ENCODE data around the gene APOC3.

APOC3 gene

GRCh38 chr11:116861539-116861938, 31.8 kb downstream of the APOC3 start:
- 87 to 100% methylated on average over 1 of the region's 1 CpG for WGBS, 2 experiments
- H3K36me3 ChIP-seq (ENCODE audit: control insufficient read depth, insufficient read depth, low read length), result peaks cover 40% of the 10 kb centered on the region
- H3K4me3 ChIP-seq (ENCODE audit: insufficient read depth, low read depth, low read length), result no peak overlapping the region
- no peaks in the 10 kb centered on the region for H3K4me1 ChIP-seq (ENCODE audit: control insufficient read depth, insufficient read depth, low read length)
- no peak overlapping the region for H3K27ac ChIP-seq (ENCODE audit: insufficient read depth, low read depth, low read length, poor library complexity, severe bottlenecking)
- no peaks in the 10 kb centered on the region for H3K9me3 ChIP-seq (ENCODE audit: control insufficient read depth, low read length)
- no peaks in the 10 kb centered on the region for H3K27me3 ChIP-seq (ENCODE audit: control insufficient read depth, insufficient read depth, low read length, poor library complexity, severe bottlenecking)

DNA sequence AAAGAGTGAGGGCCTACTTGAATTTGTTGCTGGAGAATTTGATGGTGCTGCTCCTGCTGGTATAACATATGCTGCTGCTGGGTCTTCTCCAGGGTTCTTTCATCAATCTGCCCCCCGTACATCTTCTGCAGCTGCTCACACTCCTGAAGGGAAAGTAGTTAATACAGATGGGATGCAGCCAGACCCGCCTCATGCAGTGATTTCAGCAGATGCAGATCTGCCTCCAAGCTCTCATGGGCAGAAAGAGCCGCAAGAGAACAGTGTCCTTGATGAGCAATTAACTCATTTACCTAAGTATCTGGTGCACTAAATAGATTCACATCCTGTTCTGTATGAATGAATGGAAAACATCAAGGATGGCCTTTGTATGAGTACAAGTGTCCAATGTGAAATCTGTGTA, 32.5 kb downstream of the APOC3 start:
- Histone ChIP-seq H3K4me3 (ENCODE audit: insufficient read depth, low read depth, low read length) (no peak overlapping the region), H3K27me3 (ENCODE audit: control insufficient read depth, insufficient read depth, low read length, poor library complexity, severe bottlenecking) (no peaks in the 10 kb centered on the region), H3K4me1 (ENCODE audit: control insufficient read depth, insufficient read depth, low read length) (no peaks in the 10 kb centered on the region), H3K9me3 (ENCODE audit: control insufficient read depth, low read length) (no peaks in the 10 kb centered on the region), H3K27ac (ENCODE audit: insufficient read depth, low read depth, low read length, poor library complexity, severe bottlenecking) (no peak overlapping the region), H3K36me3 (ENCODE audit: control insufficient read depth, insufficient read depth, low read length) (peaks cover 43% of the 10 kb centered on the region)
- 95 to 100% methylated on average over 3 of the region's 3 CpGs for WGBS, 2 experiments

DNA sequence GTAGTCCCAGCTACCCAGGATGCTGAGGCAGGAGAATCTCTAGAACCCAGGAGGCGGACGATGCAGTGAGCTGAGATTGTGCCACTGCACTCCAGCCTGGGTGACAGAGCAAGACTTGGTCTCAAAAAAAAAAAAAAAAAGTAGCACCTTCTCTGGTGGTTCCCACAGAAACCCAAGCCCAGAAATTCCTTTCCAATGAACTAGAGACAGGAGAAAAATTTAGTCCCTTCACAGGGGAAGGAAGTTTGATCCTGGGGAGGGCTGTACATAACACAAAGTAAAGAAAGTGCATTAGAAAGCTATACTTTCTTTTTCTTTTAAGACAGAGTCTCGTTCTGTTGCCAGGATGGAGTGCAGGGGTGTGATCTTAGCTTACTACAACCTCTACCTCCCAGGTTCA, 33.2 kb downstream of the APOC3 start:
- H3K27me3 ChIP-seq (ENCODE audit: control insufficient read depth, insufficient read depth, low read length, poor library complexity, severe bottlenecking), result no peaks in the 10 kb centered on the region
- WGBS, 2 experiments, result 93 to 97% methylated on average over 3 of the region's 3 CpGs
- H3K27ac ChIP-seq (ENCODE audit: insufficient read depth, low read depth, low read length, poor library complexity, severe bottlenecking), result no peak overlapping the region
- peaks cover 46% of the 10 kb centered on the region for H3K36me3 ChIP-seq (ENCODE audit: control insufficient read depth, insufficient read depth, low read length)
- H3K9me3 ChIP-seq (ENCODE audit: control insufficient read depth, low read length), result no peaks in the 10 kb centered on the region
- no peak overlapping the region for H3K4me3 ChIP-seq (ENCODE audit: insufficient read depth, low read depth, low read length)
- H3K4me1 ChIP-seq (ENCODE audit: control insufficient read depth, insufficient read depth, low read length), result no peaks in the 10 kb centered on the region

DNA sequence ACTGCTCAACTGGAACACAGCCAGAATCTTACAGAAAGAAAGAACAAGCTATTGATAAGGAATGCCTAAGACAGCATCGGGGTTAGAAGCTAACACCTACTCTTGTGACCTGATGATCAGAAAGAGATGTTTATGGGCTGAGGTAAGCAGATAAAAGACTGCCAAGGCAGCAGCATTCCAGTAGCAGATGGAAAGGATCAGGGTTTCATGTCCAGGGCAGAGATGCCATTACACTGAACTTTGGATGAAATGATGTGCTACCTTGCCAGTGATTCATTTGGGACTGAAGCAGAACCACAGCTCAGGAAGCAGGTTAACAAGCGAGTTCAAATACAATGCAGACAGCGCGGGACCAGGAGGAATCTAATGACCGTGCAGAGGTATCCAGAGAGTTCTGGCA, 34.8 kb downstream of the APOC3 start:
- Histone ChIP-seq H3K4me3 (ENCODE audit: insufficient read depth, low read depth, low read length) (no peak overlapping the region), H3K9me3 (ENCODE audit: control insufficient read depth, low read length) (no peaks in the 10 kb centered on the region), H3K36me3 (ENCODE audit: control insufficient read depth, insufficient read depth, low read length) (peaks cover 38% of the 10 kb centered on the region), H3K27ac (ENCODE audit: insufficient read depth, low read depth, low read length, poor library complexity, severe bottlenecking) (no peak overlapping the region), H3K4me1 (ENCODE audit: control insufficient read depth, insufficient read depth, low read length) (no peaks in the 10 kb centered on the region), H3K27me3 (ENCODE audit: control insufficient read depth, insufficient read depth, low read length, poor library complexity, severe bottlenecking) (no peaks in the 10 kb centered on the region)
- WGBS, 2 experiments, result 96 to 97% methylated on average over 5 of the region's 5 CpGs

DNA sequence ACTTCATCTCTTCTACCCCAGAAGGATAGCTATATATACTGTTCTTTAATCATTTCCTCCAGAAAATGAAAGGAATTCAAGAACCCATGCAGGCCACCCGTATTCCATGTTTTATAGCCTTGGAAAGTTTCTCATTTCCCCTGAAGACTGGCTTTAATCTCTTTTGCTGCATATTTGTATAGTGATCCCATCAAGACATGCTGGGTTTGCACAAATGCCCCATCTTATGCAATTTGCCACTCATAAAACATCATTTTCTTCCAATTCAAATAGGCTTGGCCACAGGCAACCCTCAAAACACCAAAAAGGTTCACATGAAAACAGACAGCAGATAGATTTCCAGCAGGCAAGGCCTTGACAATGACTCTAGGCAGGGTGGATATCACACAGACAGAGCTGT, 36.0 kb downstream of the APOC3 start:
- WGBS, 2 experiments, result 97 to 100% methylated on average over 1 of the region's 1 CpG
- Histone ChIP-seq H3K27ac (ENCODE audit: insufficient read depth, low read depth, low read length, poor library complexity, severe bottlenecking) (no peak overlapping the region), H3K4me3 (ENCODE audit: insufficient read depth, low read depth, low read length) (no peak overlapping the region), H3K9me3 (ENCODE audit: control insufficient read depth, low read length) (no peaks in the 10 kb centered on the region), H3K27me3 (ENCODE audit: control insufficient read depth, insufficient read depth, low read length, poor library complexity, severe bottlenecking) (no peaks in the 10 kb centered on the region), H3K36me3 (ENCODE audit: control insufficient read depth, insufficient read depth, low read length) (peaks cover 38% of the 10 kb centered on the region), H3K4me1 (ENCODE audit: control insufficient read depth, insufficient read depth, low read length) (no peaks in the 10 kb centered on the region)

DNA sequence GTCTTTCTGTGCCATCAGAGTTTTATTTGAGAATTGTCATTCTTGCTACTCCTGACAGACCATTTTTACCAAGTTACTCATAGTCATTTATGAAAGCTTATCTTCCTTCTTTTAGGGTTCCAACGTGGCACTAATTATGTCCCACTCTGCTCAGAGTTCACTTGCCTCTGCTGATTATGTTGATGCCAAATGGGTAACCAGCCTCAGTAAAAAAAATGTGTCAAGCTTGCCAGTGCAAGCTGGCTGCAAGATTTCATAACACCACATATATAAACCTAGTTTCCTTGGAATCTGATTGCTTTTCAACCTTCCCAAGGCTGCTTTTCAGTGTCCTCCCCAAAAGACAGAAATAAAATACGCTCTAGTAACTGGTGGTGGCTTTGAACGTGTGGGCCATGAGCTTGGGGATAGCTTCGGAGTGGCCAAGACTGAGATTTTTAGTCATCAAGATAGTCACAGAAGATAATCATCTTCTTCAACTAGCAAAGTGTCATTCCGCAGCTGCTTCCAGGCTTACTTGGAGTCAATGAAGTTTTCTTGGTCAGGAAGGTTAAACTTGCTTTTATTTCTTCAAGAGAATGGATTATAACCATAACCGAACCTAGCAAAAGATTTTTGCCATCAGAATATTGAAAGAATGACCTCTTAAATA, 37.2 kb downstream of the APOC3 start:
- Histone ChIP-seq H3K27me3 (ENCODE audit: control insufficient read depth, insufficient read depth, low read length, poor library complexity, severe bottlenecking) (no peaks in the 10 kb centered on the region), H3K27ac (ENCODE audit: insufficient read depth, low read depth, low read length, poor library complexity, severe bottlenecking) (no peak overlapping the region), H3K4me3 (ENCODE audit: insufficient read depth, low read depth, low read length) (no peak overlapping the region), H3K9me3 (ENCODE audit: control insufficient read depth, low read length) (no peaks in the 10 kb centered on the region), H3K36me3 (ENCODE audit: control insufficient read depth, insufficient read depth, low read length) (peaks cover 37% of the 10 kb centered on the region), H3K4me1 (ENCODE audit: control insufficient read depth, insufficient read depth, low read length) (no peaks in the 10 kb centered on the region)
- 91 to 98% methylated on average over 6 of the region's 6 CpGs for WGBS, 2 experiments

GRCh38 chr11:116867619-116868018, 37.9 kb downstream of the APOC3 start:
- Histone ChIP-seq H3K27ac (ENCODE audit: insufficient read depth, low read depth, low read length, poor library complexity, severe bottlenecking) (no peak overlapping the region), H3K4me3 (ENCODE audit: insufficient read depth, low read depth, low read length) (no peak overlapping the region), H3K36me3 (ENCODE audit: control insufficient read depth, insufficient read depth, low read length) (peaks cover 36% of the 10 kb centered on the region), H3K4me1 (ENCODE audit: control insufficient read depth, insufficient read depth, low read length) (no peaks in the 10 kb centered on the region), H3K9me3 (ENCODE audit: control insufficient read depth, low read length) (no peaks in the 10 kb centered on the region), H3K27me3 (ENCODE audit: control insufficient read depth, insufficient read depth, low read length, poor library complexity, severe bottlenecking) (no peaks in the 10 kb centered on the region)
- WGBS, 2 experiments, result 97% methylated on average over 11 of the region's 11 CpGs

DNA sequence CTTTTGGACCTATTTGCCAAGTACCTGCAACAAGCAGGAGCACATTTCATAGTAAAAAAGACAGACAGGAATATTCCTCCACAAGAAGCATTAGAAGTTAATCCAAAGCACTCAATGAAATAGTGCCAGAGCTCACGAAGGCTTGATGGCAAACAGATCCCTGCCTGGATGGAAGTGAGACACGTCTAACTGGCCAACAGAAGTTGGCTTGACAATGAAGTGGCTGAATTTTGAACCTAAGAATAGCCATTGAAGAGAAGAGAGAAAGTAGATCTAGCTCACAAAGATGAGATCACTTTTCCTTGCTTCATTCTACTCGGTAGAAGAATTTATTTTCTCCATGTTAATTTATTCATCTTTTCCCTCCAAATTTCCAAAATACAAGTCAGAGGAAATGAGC, 38.4 kb downstream of the APOC3 start:
- 86 to 97% methylated on average over 3 of the region's 3 CpGs for WGBS, 2 experiments

DNA sequence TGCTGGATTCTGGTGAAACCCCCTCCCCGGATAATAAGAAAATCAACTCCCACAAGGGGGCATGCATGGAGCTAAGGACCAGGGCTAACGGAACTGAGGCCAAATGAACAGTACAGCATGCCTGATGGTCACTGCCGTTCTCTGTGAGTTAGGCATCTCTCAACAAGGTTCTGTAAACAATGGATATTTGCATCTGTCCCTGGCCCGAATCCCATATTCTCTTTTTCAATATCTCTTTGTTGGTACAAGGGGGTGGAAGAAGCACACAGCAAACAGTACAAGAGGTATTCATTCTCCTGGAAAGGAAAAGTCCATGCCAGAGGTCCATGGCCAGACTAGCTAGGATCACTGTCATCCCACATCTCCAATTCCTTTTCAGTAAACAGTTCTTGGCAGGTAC, 39.9 kb downstream of the APOC3 start:
- Histone ChIP-seq H3K9me3 (ENCODE audit: control insufficient read depth, low read length) (no peaks in the 10 kb centered on the region), H3K4me1 (ENCODE audit: control insufficient read depth, insufficient read depth, low read length) (no peaks in the 10 kb centered on the region), H3K27ac (ENCODE audit: insufficient read depth, low read depth, low read length, poor library complexity, severe bottlenecking) (no peak overlapping the region), H3K27me3 (ENCODE audit: control insufficient read depth, insufficient read depth, low read length, poor library complexity, severe bottlenecking) (no peaks in the 10 kb centered on the region), H3K36me3 (ENCODE audit: control insufficient read depth, insufficient read depth, low read length) (peaks cover 44% of the 10 kb centered on the region), H3K4me3 (ENCODE audit: insufficient read depth, low read depth, low read length) (no peak overlapping the region)
- 89 to 93% methylated on average over 4 of the region's 4 CpGs for WGBS, 2 experiments

More for the DNA sequence above, 38.4 kb downstream of the APOC3 start:
- Histone ChIP-seq H3K27me3 (ENCODE audit: control insufficient read depth, insufficient read depth, low read length, poor library complexity, severe bottlenecking) (no peaks in the 10 kb centered on the region), H3K36me3 (ENCODE audit: control insufficient read depth, insufficient read depth, low read length) (peaks cover 36% of the 10 kb centered on the region), H3K9me3 (ENCODE audit: control insufficient read depth, low read length) (no peaks in the 10 kb centered on the region), H3K4me1 (ENCODE audit: control insufficient read depth, insufficient read depth, low read length) (no peaks in the 10 kb centered on the region), H3K27ac (ENCODE audit: insufficient read depth, low read depth, low read length, poor library complexity, severe bottlenecking) (no peak overlapping the region), H3K4me3 (ENCODE audit: insufficient read depth, low read depth, low read length) (no peak overlapping the region)

- H3K4me1 ChIP-seq (ENCODE audit: control insufficient read depth, insufficient read depth, low read length), result no peaks in the 10 kb centered on the region
- no peak overlapping the region for H3K4me3 ChIP-seq (ENCODE audit: insufficient read depth, low read depth, low read length)
- no peak overlapping the region for H3K27ac ChIP-seq (ENCODE audit: insufficient read depth, low read depth, low read length, poor library complexity, severe bottlenecking)
- WGBS, 2 experiments, result 93 to 95% methylated on average over 3 of the region's 3 CpGs
- no peaks in the 10 kb centered on the region for H3K27me3 ChIP-seq (ENCODE audit: control insufficient read depth, insufficient read depth, low read length, poor library complexity, severe bottlenecking)
- peaks cover 44% of the 10 kb centered on the region for H3K36me3 ChIP-seq (ENCODE audit: control insufficient read depth, insufficient read depth, low read length)
- H3K9me3 ChIP-seq (ENCODE audit: control insufficient read depth, low read length), result no peaks in the 10 kb centered on the region
Measured at GRCh38 chr11:116870054-116870453, 40.3 kb downstream of the APOC3 start.

GRCh38 chr11:116871248-116871647, 41.5 kb downstream of the APOC3 start:
- 92 to 93% methylated on average over 3 of the region's 3 CpGs for WGBS, 2 experiments
- peaks cover 39% of the 10 kb centered on the region for H3K36me3 ChIP-seq (ENCODE audit: control insufficient read depth, insufficient read depth, low read length)
- H3K27ac ChIP-seq (ENCODE audit: insufficient read depth, low read depth, low read length, poor library complexity, severe bottlenecking), result no peak overlapping the region
- H3K27me3 ChIP-seq (ENCODE audit: control insufficient read depth, insufficient read depth, low read length, poor library complexity, severe bottlenecking), result no peaks in the 10 kb centered on the region
- H3K4me1 ChIP-seq (ENCODE audit: control insufficient read depth, insufficient read depth, low read length), result no peaks in the 10 kb centered on the region
- H3K9me3 ChIP-seq (ENCODE audit: control insufficient read depth, low read length), result no peaks in the 10 kb centered on the region
- H3K4me3 ChIP-seq (ENCODE audit: insufficient read depth, low read depth, low read length), result no peak overlapping the region
